GM18951 (cell line): ENCODE data around the gene IER5.
"Not testable (repeated sequence)": the region's sequence is repeated elsewhere in the genome, so short reads cannot be mapped to it uniquely, and the experiment has no call there.

Experiments used
- POLR2A ChIP-seq: IDR thresholded peaks from 4 replicates; pipeline ENCODE4 v1.6.1; 2011; ENCODE audit warnings: mild to moderate bottlenecking; ENCODE audit not compliant: insufficient read length, insufficient read depth; ENCODE audit errors: extremely low read depth
- in situ Hi-C: fragments of 300-500 bp; cut with MboI; formaldehyde crosslinking; loops from one replicate; pipeline ENCODE4 v1.12.0; 2022; ENCODE audit warnings: low sequenced_read_pairs, mixed read lengths, inconsistent platforms; ENCODE audit not compliant: unreplicated experiment

The IER5 gene

GRCh38 chr1:181107711-181108110 lies 19.2 kb downstream of the IER5 start:
- in situ Hi-C loops, result no loop called here

DNA sequence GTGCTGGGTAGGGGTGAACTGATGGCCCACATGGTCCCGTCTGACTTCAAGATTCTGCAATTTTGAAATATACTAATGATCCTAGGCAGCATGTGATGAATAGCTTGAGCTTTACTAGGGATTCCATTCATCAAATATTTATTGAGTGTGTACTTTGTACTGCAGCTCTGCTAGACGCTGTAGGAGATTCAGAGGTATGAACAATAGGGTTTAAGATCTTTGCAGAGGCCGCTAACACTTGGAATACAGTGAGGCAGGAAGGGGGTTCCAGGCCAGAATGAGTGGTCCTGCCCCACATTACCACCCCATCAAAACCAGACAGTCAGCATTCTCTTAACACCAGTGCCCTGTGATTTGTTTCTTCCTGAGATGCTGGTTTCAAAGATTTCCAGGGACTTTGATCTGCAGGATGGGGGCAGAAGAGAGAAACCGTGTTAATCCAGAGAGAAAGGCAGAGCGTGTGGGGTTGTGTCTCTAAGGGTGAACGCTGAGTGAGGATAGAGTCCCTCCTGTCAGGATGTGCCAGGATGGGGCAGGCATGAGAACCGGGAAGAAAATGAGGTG lies 19.9 kb downstream of the IER5 start:
- no peak for TF ChIP-seq POLR2A
- in situ Hi-C loops, result no loop called here

More at GRCh38 chr1:181107711-181108110, 19.2 kb downstream of the IER5 start:
- TF ChIP-seq POLR2A, result no peak

DNA sequence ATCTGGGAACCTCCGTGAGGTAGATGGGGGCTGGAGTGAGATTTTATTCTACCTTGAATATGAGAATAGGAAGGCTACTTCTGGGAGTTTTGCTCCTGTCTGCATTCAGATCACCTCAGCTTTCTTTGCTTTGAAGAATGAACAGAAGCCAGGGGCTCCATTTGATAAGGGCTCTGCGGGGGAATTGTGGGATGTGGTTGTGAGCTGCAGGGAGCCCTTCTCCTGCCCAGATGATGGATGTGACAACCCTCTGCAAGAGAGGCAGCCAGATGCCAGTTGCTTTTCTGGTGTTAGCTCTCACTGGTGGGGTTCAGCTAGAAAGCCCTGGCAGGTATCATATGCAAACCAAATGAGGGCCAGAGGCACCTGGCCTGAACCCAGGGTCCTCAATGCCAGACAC lies 21.5 kb downstream of the IER5 start:
- TF ChIP-seq POLR2A, result no peak
- in situ Hi-C loops, result no loop called here

GRCh38 chr1:181111559-181111958 lies 23.1 kb downstream of the IER5 start:
- in situ Hi-C loops, result no loop called here
- no peak for TF ChIP-seq POLR2A

DNA sequence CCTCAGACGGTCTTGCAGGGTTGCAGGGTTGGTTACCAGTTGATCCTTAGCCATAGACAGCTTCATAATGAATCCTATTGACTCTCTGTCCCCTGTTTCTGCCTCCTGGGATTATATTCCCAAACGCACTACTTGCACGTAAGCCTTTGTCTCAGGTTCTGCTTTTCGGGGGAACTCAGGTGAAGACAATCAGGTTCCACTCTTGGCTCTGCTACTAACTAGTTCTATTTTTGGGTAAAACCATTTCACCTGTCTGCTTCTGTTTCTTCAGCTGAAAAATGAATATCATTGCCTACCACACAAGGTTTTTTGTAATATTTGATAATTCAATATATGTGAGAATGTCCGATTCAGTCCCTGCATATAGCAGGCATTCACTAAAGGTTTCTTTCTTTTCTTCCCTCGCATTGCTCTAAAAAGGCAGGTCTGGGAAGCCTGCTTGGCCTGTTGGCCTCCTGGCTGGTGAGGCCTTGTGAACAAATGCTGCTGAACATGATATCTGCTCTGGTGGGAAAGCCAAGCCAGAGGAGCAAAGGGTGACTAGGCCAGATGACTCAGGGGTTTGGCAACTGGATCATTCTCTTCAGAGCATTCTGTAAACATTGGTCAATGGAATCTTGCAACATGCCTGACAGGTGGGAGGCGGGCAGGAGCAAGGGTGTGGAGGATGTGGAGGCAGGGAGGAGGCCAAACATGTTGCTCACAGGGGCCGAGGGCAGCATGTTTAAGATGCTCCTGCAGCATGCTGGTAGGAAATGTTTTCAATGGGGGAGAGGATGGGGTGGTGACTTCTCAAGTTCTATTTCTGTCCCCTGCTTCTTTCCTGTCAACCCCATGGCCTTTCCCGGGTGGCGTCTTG lies 23.8 kb downstream of the IER5 start:
- in situ Hi-C loops, result no loop called here

GRCh38 chr1:181113059-181113641 lies 24.6 kb downstream of the IER5 start:
- in situ Hi-C loops, result no loop called here
- no peak for TF ChIP-seq POLR2A

More for the DNA sequence above, 23.8 kb downstream of the IER5 start:
- TF ChIP-seq POLR2A, result no peak

- in situ Hi-C loops, result no loop called here
- TF ChIP-seq POLR2A, result no peak
These were observed 26.3 kb downstream of the IER5 start for GRCh38 chr1:181114574-181115367.

- in situ Hi-C loops, result no loop called here
- TF ChIP-seq POLR2A, result no peak
These were observed 26.8 kb downstream of the IER5 start for GRCh38 chr1:181115368-181115684.

GRCh38 chr1:181115971-181116370 lies 27.5 kb downstream of the IER5 start:
- in situ Hi-C loops, result not testable (repeated sequence)

- TF ChIP-seq POLR2A, result no peak
- in situ Hi-C loops, result no loop called here
These were observed 28.4 kb downstream of the IER5 start for GRCh38 chr1:181116819-181117390.

DNA sequence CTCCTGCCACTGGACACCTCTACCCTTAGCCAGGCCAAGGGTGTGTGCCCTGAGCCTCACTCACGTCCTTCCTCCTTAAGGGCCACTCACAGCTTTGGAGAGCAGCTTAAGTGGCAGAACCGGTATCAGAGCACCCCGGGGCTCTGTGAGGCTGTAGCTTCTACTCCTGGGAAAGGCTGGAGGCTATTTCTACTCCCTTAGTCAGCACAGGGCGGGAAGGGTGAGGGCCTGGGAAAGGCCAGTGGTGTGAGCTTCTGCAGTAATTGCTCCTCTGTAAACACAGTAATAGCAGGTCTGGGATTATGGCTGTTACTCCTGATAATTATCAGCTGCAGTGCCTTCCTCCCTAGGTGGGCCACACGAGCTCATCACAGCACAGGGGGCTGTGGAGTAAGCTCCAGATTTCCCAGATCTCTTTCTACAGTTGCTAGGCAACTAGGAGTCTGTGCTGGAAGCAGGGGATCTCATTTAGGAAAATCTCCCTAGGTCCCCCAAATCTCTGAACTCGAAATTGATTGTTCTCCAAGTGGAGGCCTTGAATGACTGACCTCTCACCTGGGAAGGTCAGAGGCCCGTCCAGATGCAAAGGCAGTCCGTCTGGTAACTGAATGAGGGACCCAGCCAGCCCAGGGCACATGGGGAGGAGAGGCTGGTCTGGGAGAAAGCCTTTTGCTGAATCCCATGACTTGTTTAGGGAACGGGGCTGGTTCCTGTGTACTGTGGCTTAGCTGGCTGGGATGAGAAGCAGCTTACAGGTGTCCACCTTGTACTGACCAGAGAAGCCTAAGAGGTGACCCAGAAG lies 29.3 kb downstream of the IER5 start:
- TF ChIP-seq POLR2A, result no peak
- in situ Hi-C loops, result no loop called here
